Adrenal gland (tissue), 12 donors: ENCODE measurements around the gene TBC1D22A. TPM values are rescaled to one million over a fixed set of nuclear protein-coding genes. Genes with fewer than 3 reads are reported as not detected.
A peak's percentile ranks its signal among the peaks of the same experiment; 100 is the strongest.

Experiments
- DNase-seq, 7 donors: peaks; one replicate each; pipeline ENCODE4 v3.0.0-alpha.2; 2019 to 2020
- H3K27ac ChIP-seq, 5 donors: fragments of 200-600 bp; sonication (generic) in 4 of 5; 1 replicate in 3 of 5; 2 replicates in 2 of 5; pipeline versions ENCODE4 v1.5.1 to v1.8.0; 2016 to 2020; ENCODE audit warnings: mild to moderate bottlenecking in 1 of 5
- H3K27me3 ChIP-seq: fragments of 200-600 bp; 2 replicates; pipeline ENCODE4 v1.8.0; 2021
- H3K36me3 ChIP-seq, 2 donors: fragments of 200-600 bp; replicated peaks in 1 of 2; 1 replicate in 1 of 2; 2 replicates in 1 of 2; pipeline versions ENCODE4 v1.5.1 to v1.8.0; 2018 to 2022
- H3K4me1 ChIP-seq, 2 donors: fragments of 200-600 bp; replicated peaks in 1 of 2; 1 replicate in 1 of 2; 2 replicates in 1 of 2; pipeline versions ENCODE4 v1.5.1 to v1.8.0; 2018 to 2021
- H3K4me3 ChIP-seq, 4 donors: fragments of 200-600 bp; sonication (generic) in 3 of 4; one replicate each; pipeline ENCODE4 v1.5.1; 2016 to 2018
- H3K9me3 ChIP-seq, 3 donors: fragments of 200-600 bp; sonication (generic) in 1 of 3; replicated peaks in 1 of 3; 1 replicate in 2 of 3; 2 replicates in 1 of 3; pipeline versions ENCODE4 v1.5.1 to v1.8.0; 2016 to 2021
- CTCF ChIP-seq, 6 experiments: fragments of 450-650 bp in 4 of 6; fragments of 200-600 bp in 2 of 6; sonication (generic) in 1 of 6; IDR thresholded peaks; 1 replicate in 5 of 6; 2 replicates in 1 of 6; pipeline versions ENCODE4 v1.5.1 to v1.8.0; 2016 to 2021; ENCODE audit warnings: antibody characterized with exemption in 6 of 6, mild to moderate bottlenecking in 2 of 6, moderate library complexity in 1 of 6
- POLR2A ChIP-seq, 2 donors: fragments of 450-650 bp; IDR thresholded peaks; one replicate each; pipeline ENCODE4 v1.6.1; 2017; ENCODE audit warnings: antibody characterized with exemption in 2 of 2, mild to moderate bottlenecking in 2 of 2, moderate library complexity in 1 of 2
- WGBS, 4 donors: extraction: QIAGEN DNeasy Blood & Tissue Kit in 2 of 4; methylation state at CpG; one replicate each; pipeline versions ENCODE4 v1.1.5 to v1.1.7; 2013 to 2017; 5-methylcytosine and 5-hydroxymethylcytosine counted together
- intact Hi-C, 2 donors: fragments of 100-400 bp; cut with DNase I; formaldehyde crosslinking; loops; one replicate each; pipeline versions ENCODE4 v1.14.1 to v1.15.0; 2022 to 2023
- polyA plus RNA-seq, 3 donors: library from polyadenylated mRNA; stranded (reverse); fragments of 200-250 nt in 2 of 3; fragments of 350-450 nt in 1 of 3; fragmentation: Illumina TruSeq in 1 of 3; extraction: RNeasy Lipid Tissue Mini Kit (QIAGEN cat#74804) in 1 of 3; gene quantifications; one replicate each; pipeline ENCODE4 v1.2.3, GENCODE V29; 2013 to 2014
- total RNA-seq, 9 donors: library from RNA; depleted of rRNA in 4 of 9; stranded (reverse); fragments of >200 nt in 4 of 9; fragments of 120-200 nt in 1 of 9; fragmentation: NEBNext Ultra II Directional in 1 of 9; extraction: Animal tissue kit (Norgen Biotek cat#: 25700) in 1 of 9; gene quantifications; one replicate each; pipeline versions ENCODE4 v1.1.0 to v1.2.4, GENCODE V29; 2013 to 2023
- donor health status: healthy with polysubstance abuse.
- donor health status: Bipolar disorder and iron deficiency.
- donor health status: DM: yes; HTN: yes; CAD: no.
- donor health status: DM: no; HTN: no; CAD: no.
- donor health status: DM: no; HTN: no; CAD: no.
- donor health status: DM: yes; HTN: yes; CAD: no.

Gene TBC1D22A
- total and polyA plus RNA-seq, 12 donors = 11.5 to 44.2 (median 28.1) TPM

GRCh38 chr22:46964773-46965550, 202.5 kb downstream of the TBC1D22A start:
- H3K4me3 ChIP-seq = no peak overlapping the region
- H3K27ac ChIP-seq = no peak overlapping the region
- no peaks in the 10 kb centered on the region for H3K36me3 ChIP-seq
- TF ChIP-seq CTCF (IDR thresholded peaks at IDR 0.05) = no peak
- no peak for TF ChIP-seq POLR2A (IDR thresholded peaks at IDR 0.05)
- H3K9me3 ChIP-seq = no peaks in the 10 kb centered on the region
- no peaks in the 10 kb centered on the region for H3K4me1 ChIP-seq
- 84 to 92% (median 90%) methylated on average over 26 to 31 of the region's 31 CpGs for WGBS, 4 donors
- peak in 1 of 7 donors; percentile 38 for DNase-seq
- intact Hi-C loops = no loop called here
- H3K27me3 ChIP-seq = no peaks in the 10 kb centered on the region

DNA sequence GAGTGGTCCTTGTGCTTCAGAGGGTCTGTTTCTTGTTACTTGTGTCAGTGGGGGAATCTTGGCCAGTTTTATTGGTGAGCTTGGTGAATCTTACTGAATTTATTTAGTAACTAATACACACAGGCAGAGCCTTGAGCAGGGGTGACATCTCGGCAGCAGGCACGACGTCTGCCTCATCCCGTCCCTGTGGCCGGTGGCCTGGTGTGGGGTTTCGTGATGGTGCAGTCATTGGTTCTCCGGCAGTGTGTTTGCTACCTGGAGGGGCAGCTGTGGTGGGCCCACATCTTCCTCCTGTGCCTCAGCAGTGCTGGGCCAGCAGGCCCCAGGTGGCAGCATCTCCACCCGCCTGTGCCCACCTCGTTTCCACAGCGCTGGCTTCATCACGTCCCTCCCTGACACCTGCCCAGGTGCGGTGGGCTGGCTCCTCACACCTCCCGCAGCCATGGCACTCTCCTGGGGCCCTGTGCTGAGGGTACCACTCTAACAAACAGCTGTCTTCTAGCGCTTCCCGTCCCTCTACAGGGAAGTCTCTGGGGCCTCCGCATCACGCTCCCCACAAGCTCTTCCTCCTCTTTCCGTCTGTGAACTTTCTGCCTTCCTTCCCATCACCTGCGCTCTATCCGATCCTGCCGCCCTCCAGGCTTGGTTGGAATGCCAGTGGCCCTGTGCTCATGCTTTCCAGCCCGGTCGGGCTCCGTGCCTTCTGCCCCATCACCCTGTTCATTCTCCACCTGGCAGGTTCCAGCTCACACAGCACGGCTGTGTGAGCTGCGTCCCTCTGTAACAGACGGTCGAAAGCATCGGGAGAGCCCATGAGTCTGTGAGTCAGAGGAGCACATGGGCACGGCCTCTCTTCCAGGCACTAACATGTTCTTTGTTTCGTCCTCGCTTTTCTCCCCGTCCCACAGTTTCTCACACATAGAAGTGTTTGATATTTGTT, 203.4 kb downstream of the TBC1D22A start:
- no peaks in the 10 kb centered on the region for H3K9me3 ChIP-seq
- intact Hi-C loops = no loop called here
- 94 to 97% (median 96%) methylated on average over 29 to 33 of the region's 33 CpGs for WGBS, 4 donors
- peaks cover 3 to 4% of the 10 kb centered on the region in 2 donors for H3K4me1 ChIP-seq
- no peak overlapping the region for H3K27ac ChIP-seq
- DNase-seq = peak in 1 of 7 donors; percentile 45
- no peaks in the 10 kb centered on the region for H3K36me3 ChIP-seq
- no peak for TF ChIP-seq POLR2A (IDR thresholded peaks at IDR 0.05)
- TF ChIP-seq CTCF (IDR thresholded peaks at IDR 0.05) = no peak
- no peak overlapping the region for H3K4me3 ChIP-seq
- H3K27me3 ChIP-seq = no peaks in the 10 kb centered on the region

- Histone ChIP-seq H3K9me3 (no peaks in the 10 kb centered on the region), H3K36me3 (no peaks in the 10 kb centered on the region), H3K4me3 (no peak overlapping the region), H3K27ac (no peak overlapping the region), H3K27me3 (no peaks in the 10 kb centered on the region), H3K4me1 (peaks cover 5 to 10% of the 10 kb centered on the region in 2 donors)
- no peak for DNase-seq
- intact Hi-C loops = no loop called here
- TF ChIP-seq POLR2A (IDR thresholded peaks at IDR 0.05) = no peak
- WGBS, 4 donors = 92 to 97% (median 94%) methylated on average over 4 of the region's 4 CpGs
Observed at GRCh38 chr22:46966495-46966845, 204.0 kb downstream of the TBC1D22A start.

GRCh38 chr22:46966846-46967245, 204.4 kb downstream of the TBC1D22A start:
- Histone ChIP-seq H3K27me3 (no peaks in the 10 kb centered on the region), H3K36me3 (no peaks in the 10 kb centered on the region), H3K9me3 (no peaks in the 10 kb centered on the region), H3K4me3 (no peak overlapping the region), H3K27ac (no peak overlapping the region), H3K4me1 (peaks cover 5 to 14% of the 10 kb centered on the region in 2 donors)
- TF ChIP-seq POLR2A (IDR thresholded peaks at IDR 0.05) (no peak), CTCF (IDR thresholded peaks at IDR 0.05) (no peak)
- DNase-seq = peak in 1 of 7 donors; percentile 45
- 90 to 96% (median 95%) methylated on average over 14 to 16 of the region's 16 CpGs for WGBS, 4 donors
- intact Hi-C loops = no loop called here
